Tibial nerve (tissue), 4 donors: ENCODE measurements around the gene PLEKHG7. TPM values are rescaled to one million over a fixed set of nuclear protein-coding genes. Genes with fewer than 3 reads are reported as not detected.

ENCODE experiments used
- DNase-seq, 2 donors: peaks; one replicate each; pipeline ENCODE4 v3.0.0-alpha.2; 2019; ENCODE audit warnings: low spot score in 2 of 2
- H3K27ac ChIP-seq, 4 donors: fragments of 200-600 bp; sonication (generic) in 3 of 4; one replicate each; pipeline ENCODE4 v1.5.1; 2017 to 2019; ENCODE audit warnings: mild to moderate bottlenecking in 1 of 4
- H3K27me3 ChIP-seq, 2 donors: fragments of 200-600 bp; sonication (generic) in 1 of 2; one replicate each; pipeline versions ENCODE4 v1.5.1 to v1.6.0; 2017 to 2019
- H3K36me3 ChIP-seq, 3 donors: fragments of 200-600 bp; sonication (generic); one replicate each; pipeline ENCODE4 v1.5.1; 2018 to 2019
- H3K4me1 ChIP-seq, 4 donors: fragments of 200-600 bp; sonication (generic) in 3 of 4; one replicate each; pipeline ENCODE4 v1.5.1; 2017 to 2019
- H3K4me3 ChIP-seq, 4 donors: fragments of 200-600 bp; sonication (generic) in 3 of 4; one replicate each; pipeline ENCODE4 v1.5.1; 2017 to 2019; ENCODE audit warnings: mild to moderate bottlenecking in 1 of 4, moderate library complexity in 1 of 4
- H3K9me3 ChIP-seq, 4 donors: fragments of 200-600 bp; sonication (generic) in 3 of 4; one replicate each; pipeline ENCODE4 v1.5.1; 2017 to 2019
- CTCF ChIP-seq, 5 experiments: fragments of 200-600 bp in 3 of 5; fragments of 450-650 bp in 2 of 5; sonication (generic) in 3 of 5; IDR thresholded peaks; one replicate each; pipeline ENCODE4 v1.5.1; 2016 to 2019; ENCODE audit warnings: antibody characterized with exemption in 5 of 5, mild to moderate bottlenecking in 3 of 5, moderate library complexity in 2 of 5
- EP300 ChIP-seq, 2 donors: sonication (generic); formaldehyde crosslinking; IDR thresholded peaks; one replicate each; pipeline ENCODE4 v1.6.1; 2017; ENCODE audit warnings: antibody characterized with exemption in 2 of 2, mild to moderate bottlenecking in 1 of 2
- POLR2A ChIP-seq, 2 donors: fragments of 450-650 bp; IDR thresholded peaks; one replicate each; pipeline ENCODE4 v1.6.1; 2017; ENCODE audit warnings: antibody characterized with exemption in 2 of 2, mild to moderate bottlenecking in 2 of 2, moderate library complexity in 2 of 2
- WGBS, 2 donors: methylation state at CpG; one replicate each; pipeline ENCODE4 v1.1.5; 2018; 5-methylcytosine and 5-hydroxymethylcytosine counted together
- total RNA-seq, 4 donors: library from RNA; depleted of rRNA; stranded (reverse); fragments of >200 nt; gene quantifications; one replicate each; pipeline ENCODE4 v1.1.0, GENCODE V29; 2016

PLEKHG7 gene
- total RNA-seq, 4 donors from 2014 or later: 1.2 to 3.1 (median 2.2) TPM

DNA sequence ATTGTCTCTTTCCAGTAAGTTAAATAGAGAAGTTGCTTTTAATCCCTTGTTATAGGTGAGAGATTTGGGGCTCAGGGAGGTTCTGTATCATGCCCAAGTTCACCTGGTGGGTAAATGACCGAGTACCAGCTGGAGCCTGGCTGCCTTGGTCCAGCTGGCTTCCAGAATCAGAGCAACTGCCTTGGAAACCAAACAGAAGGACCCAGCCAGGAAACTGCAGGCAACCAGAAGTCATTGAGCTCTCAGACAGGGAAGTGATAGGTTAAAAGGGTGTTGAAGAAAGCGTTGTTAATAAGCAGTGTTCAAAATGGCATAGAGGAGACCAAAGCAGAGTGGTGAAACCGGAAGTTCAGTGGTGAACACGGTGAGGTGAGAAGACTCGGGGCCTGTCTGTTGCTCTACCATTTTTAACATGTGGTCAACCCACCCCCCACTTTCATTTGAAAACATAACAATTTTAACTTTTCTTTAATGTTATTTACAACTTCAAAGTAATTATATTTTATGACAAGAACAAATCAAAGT lies 54.9 kb downstream of the PLEKHG7 start:
- Histone ChIP-seq H3K4me3 (no peak overlapping the region), H3K27me3 (no peaks in the 10 kb centered on the region), H3K9me3 (no peaks in the 10 kb centered on the region), H3K4me1 (no peaks in the 10 kb centered on the region), H3K27ac (no peak overlapping the region), H3K36me3 (no peaks in the 10 kb centered on the region)
- TF ChIP-seq POLR2A (IDR thresholded peaks at IDR 0.05) (no peak), CTCF (IDR thresholded peaks at IDR 0.05) (no peak), EP300 (IDR thresholded peaks at IDR 0.05) (no peak)
- no peak for DNase-seq
- 83% methylated on average over 5 of the region's 5 CpGs for WGBS, 2 donors

DNA sequence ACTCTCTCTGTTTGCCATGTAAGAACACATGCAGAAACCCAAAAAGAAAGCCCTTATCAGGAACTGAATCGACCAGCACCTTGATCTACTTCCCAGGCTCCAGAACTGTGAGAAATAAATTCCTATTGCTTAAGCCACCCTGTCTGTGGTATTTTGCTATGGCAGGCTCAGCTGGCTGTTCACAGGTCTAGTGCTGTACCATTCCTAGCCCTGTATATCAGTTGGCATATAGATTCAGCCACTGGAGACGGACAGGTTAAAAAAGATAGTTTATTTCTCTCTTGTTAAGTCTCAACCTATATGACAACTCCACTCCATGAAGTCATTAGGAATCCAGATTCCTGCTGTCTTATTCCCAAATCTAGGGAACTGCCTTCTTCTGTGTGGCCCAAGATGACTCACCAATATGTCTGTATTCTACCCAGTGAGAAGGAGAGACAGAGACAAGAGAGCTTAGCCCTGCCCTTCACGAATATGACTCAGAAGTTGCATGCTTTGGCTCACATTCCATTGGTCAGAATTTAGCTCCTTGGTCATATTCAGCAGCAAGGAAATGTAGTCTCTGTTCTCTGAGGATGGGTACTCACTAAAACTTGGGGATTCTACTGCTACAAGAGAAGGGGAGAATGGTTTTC lies 57.0 kb downstream of the PLEKHG7 start:
- no peak for DNase-seq
- Histone ChIP-seq H3K27me3 (no peaks in the 10 kb centered on the region), H3K36me3 (no peaks in the 10 kb centered on the region), H3K27ac (no peak overlapping the region), H3K9me3 (no peaks in the 10 kb centered on the region), H3K4me1 (no peaks in the 10 kb centered on the region), H3K4me3 (no peak overlapping the region)
- 89 to 93% methylated on average over 3 of the region's 3 CpGs for WGBS, 2 donors
- TF ChIP-seq EP300 (IDR thresholded peaks at IDR 0.05): no peak
- TF ChIP-seq CTCF (IDR thresholded peaks at IDR 0.05): no peak
- TF ChIP-seq POLR2A (IDR thresholded peaks at IDR 0.05): no peak

DNA sequence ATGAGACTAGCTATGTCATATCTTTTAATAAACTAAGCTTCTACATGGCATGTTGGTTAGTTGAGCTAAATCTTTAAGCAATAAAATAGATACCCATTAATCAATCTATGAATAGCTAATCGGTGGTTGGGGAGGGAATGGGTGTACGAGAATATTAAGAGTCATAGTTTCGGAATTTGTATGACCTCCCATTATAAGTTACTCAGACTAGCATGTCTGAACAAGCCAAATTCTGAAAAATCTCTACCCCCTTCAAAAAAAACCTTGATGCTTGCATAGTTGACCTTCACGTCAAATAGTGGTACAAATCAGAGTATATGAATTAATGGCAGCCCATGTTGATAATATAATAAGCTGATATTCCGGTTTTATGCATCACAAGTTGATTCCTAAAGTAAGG lies 60.0 kb downstream of the PLEKHG7 start:
- WGBS, 2 donors: 94 to 96% methylated on average over 5 of the region's 5 CpGs
- TF ChIP-seq EP300 (IDR thresholded peaks at IDR 0.05): no peak
- TF ChIP-seq POLR2A (IDR thresholded peaks at IDR 0.05): no peak
- TF ChIP-seq CTCF (IDR thresholded peaks at IDR 0.05): no peak
- Histone ChIP-seq H3K4me3 (no peak overlapping the region), H3K27me3 (no peaks in the 10 kb centered on the region), H3K27ac (no peak overlapping the region), H3K4me1 (peaks cover 0 to 8% (median 0%) of the 10 kb centered on the region in 4 donors), H3K9me3 (no peaks in the 10 kb centered on the region), H3K36me3 (no peaks in the 10 kb centered on the region)
- DNase-seq: no peak

- WGBS, 2 donors: 59 to 67% methylated on average over 5 of the region's 5 CpGs
- DNase-seq: no peak
- H3K27me3 ChIP-seq: no peaks in the 10 kb centered on the region
- no peak for TF ChIP-seq EP300 (IDR thresholded peaks at IDR 0.05)
- no peak overlapping the region for H3K27ac ChIP-seq
- H3K9me3 ChIP-seq: no peaks in the 10 kb centered on the region
- H3K36me3 ChIP-seq: no peaks in the 10 kb centered on the region
- H3K4me1 ChIP-seq: peaks cover 0 to 29% (median 8%) of the 10 kb centered on the region in 4 donors
- H3K4me3 ChIP-seq: no peak overlapping the region
Observed at GRCh38 chr12:92764831-92765230, 62.0 kb downstream of the PLEKHG7 start.

DNA sequence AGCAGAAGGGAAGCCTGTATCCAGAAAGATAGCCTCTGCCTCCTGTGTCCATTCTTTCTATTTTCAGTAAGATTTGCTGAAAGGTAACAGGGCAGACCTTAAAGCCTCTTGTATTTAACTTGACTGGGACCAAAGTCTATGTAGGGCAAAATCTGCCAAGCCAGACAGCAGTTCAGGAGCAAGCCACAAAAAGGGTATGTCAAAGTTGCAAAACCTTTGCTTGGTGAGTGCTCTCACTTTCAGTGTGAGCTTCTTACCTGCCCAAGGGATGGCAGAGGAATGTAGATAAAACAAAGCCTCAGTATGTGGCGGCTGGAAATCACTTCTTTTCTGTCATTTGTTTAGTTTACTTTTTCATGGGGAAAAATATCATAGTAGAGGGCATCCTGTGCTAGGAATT lies 63.1 kb downstream of the PLEKHG7 start:
- Histone ChIP-seq H3K27me3 (no peaks in the 10 kb centered on the region), H3K27ac (no peak overlapping the region), H3K4me3 (no peak overlapping the region), H3K4me1 (peaks cover 0 to 33% (median 8%) of the 10 kb centered on the region in 4 donors), H3K36me3 (no peaks in the 10 kb centered on the region), H3K9me3 (no peaks in the 10 kb centered on the region)
- 93 to 96% methylated on average over 1 of the region's 1 CpG for WGBS, 2 donors
- TF ChIP-seq POLR2A (IDR thresholded peaks at IDR 0.05) (no peak), EP300 (IDR thresholded peaks at IDR 0.05) (no peak), CTCF (IDR thresholded peaks at IDR 0.05) (no peak)
- DNase-seq: no peak
